Activated CD8-positive, alpha-beta memory T cell treated with anti-CD3 and anti-CD28 coated beads, Interleukin-2, amount 50 U/mL, for 1 hour (primary cell): ENCODE results near the gene ELMO1.

ENCODE experiments used
- DNase-seq: peaks from one replicate; pipeline ENCODE4 v3.0.0-alpha.2; 2020; ENCODE audit errors: extremely low read depth

Gene ELMO1

GRCh38 chr7:37015353-37016034 is 433.2 kb downstream of the ELMO1 start:
- no peak for DNase-seq

- no peak for DNase-seq
Measured at GRCh38 chr7:37013771-37014170, 434.9 kb downstream of the ELMO1 start.

- DNase-seq, result no peak
Measured at GRCh38 chr7:37011151-37011890, 437.3 kb downstream of the ELMO1 start.

GRCh38 chr7:37009125-37009675 is 439.5 kb downstream of the ELMO1 start:
- DNase-seq, result no peak

DNA sequence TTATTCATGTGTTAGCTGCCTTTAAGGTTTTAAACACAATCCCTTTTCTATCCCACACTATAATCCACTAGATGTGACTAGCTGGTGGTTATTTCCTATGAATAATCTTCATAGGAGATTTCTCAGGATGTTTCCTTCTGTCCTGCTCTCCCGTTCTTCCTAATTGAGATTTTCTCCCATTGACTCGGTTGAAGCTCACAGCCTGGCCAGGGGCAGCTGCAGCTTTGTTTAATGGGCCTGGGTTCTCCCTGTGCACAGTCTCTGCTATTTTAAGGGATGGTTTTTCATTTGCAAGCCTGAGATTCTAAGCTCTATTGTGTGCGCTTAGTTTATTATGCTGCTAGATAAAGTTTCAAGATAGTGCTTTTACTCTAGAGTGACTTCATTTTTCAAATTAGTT is 441.0 kb downstream of the ELMO1 start:
- DNase-seq, result no peak

- no peak for DNase-seq
Measured at GRCh38 chr7:37007268-37007667, 441.4 kb downstream of the ELMO1 start.

DNA sequence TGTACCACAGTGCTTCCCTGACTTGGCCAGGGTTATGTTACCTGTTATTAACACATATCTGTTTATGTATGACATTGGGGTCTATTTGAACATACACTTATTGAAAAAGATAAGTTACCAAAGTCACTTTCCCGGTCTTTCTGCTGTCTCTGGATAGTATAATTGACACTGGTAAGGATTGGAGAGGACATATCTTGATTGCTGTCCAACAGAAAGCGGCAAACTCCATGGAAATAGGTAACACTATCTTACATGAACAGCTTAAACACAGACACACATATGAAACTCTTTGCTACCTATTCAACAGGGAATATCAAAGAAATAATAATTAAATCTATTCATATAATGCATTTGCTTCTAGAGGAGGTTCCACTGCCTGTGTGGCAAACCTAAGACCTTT is 441.9 kb downstream of the ELMO1 start:
- DNase-seq, result no peak

DNA sequence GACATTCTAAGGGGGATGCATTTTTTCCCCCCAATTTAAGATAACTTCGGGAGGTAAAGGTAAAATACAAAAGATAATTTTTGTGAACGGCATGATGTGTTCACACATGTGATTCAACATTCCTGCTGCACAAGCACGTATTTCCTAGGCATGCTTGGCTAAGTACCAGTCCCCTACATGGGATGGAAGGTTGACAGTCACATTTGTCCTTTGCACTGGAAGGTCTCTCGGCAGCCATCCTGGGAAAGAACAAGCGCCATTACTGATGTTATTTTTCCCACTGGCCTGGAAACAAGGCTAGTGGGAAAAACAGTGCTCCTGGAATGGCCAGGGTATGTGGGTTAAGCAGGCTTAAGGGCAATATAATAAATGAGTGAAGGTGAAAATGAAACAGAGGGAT is 448.2 kb downstream of the ELMO1 start:
- no peak for DNase-seq

DNA sequence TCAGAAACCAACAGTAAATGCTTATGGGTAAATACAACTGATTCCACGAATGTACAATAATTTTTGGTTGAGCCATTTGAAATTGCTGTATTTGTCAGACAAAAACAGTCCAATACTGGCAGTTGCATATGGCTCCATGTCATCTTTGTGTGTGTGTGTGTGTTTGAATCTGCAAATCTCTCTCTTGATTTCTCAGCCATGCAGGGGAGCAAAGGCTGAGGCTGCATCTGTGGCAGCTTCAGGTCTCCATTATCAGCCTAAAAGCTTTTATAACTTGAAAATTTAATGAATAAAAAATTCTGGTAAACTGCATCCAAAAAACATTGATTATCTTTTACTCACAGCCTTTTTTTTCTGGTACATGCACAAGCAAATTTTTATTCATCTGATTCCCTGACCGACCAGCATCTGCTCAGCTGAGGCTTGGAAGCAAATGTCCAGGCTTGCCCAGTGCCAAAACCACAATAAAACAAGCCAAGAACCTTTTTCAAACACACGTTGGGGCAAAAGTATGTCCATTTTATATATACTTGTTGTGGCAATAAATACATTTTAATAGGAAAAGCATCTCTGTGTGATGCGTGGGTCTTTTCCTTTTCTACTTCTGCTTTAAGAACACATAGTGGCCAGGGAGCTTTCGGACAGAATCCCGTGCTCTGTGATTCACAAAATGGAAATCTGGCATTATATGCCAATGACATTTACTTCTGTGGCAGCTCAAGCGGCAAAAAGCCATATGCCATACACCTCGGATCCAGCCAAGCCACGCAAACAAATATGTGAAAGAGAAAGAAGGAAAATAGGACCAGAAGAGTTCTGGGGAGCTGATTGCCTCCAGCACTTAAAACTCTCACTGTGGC is 448.8 kb downstream of the ELMO1 start:
- no peak for DNase-seq

DNA sequence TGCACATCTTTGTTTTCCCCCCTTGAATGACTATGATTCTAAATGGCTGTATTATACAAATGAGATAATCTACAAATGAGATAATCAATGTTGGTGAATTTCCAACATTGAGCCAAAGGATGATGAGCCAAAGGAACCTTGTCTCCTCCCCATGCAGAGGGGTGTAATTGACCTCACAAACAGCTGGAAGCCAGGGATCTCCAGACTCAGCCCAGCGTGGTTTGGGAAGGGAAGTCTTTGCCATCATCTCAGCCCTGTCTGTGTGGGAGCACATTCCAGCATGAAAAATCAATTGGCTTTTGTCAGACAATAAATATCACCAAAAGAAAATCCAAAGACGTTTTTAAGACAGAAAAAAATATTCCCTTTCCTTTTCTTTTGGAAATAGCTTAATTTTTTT is 452.9 kb downstream of the ELMO1 start:
- no peak for DNase-seq

DNA sequence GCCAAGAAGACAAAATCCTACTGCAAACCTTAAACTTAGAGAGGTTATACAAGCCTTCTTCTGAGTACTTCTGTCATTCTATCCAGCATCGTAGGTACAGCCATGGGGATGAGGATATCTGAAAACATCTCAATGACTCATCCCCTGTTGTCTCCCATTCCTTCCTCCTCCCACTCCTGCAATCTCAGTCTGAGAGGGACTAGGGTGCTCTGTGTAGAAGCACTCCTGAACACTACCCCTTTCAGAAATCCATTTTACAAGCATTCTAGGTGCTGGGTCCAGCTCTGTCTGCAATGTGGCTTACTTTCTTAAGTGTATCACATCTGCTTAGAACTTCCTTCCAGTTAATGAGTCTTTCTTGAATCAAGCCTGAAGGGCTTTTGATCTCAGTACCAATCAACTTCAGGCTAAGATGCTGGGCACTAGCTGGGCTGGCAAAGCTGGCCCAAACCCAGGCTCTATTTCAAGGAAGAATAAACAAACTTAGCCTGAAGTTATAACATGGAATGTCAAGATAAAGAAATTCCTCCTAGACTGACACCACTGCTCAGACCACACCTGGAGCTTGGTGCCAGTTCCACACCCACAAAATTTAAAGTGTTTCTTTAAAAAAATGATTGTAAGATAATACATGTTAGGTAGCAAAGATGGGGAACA is 454.1 kb downstream of the ELMO1 start:
- DNase-seq, result no peak

GRCh38 chr7:36986948-36987724 is 461.5 kb downstream of the ELMO1 start:
- DNase-seq, result no peak

DNA sequence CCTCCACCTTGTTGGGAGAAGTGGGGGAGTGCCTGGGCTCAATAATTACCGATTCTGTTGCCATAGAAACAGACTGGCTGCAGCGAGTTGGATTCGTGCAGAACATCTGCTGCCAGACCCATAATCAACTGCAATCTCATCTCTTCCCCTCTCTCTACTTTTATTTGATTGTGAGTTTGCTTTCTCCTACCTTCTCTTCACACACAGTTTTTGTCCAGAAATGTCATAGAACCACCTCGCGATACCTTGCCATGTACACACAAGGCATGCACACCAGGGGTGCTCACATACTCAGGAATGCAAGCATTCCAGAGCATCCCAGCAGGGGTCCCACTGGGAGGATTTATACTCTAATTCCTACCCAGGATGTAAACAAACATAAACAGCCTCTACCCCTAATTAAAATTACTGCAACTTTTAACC is 462.1 kb downstream of the ELMO1 start:
- DNase-seq, result no peak

GRCh38 chr7:36985866-36986400 is 462.7 kb downstream of the ELMO1 start:
- DNase-seq, result no peak

DNA sequence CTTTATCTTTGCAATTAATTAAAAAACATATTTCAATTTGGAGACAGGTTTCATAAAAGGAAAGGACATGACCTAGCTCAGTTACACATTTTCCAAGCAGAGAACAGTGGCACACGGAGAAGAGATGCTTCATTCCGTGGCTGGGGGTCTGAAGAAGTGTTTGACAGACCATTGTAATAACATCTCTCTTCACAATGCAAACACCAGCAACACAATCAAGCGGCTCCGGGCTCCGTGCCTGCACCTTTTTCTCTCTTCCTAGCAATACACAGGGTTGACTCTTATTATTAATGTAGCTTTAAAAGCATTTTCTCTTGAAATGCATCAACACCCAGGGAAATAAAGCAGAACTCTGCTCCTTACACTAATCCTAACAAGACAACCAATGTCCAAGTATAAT is 463.3 kb downstream of the ELMO1 start:
- DNase-seq, result no peak

DNA sequence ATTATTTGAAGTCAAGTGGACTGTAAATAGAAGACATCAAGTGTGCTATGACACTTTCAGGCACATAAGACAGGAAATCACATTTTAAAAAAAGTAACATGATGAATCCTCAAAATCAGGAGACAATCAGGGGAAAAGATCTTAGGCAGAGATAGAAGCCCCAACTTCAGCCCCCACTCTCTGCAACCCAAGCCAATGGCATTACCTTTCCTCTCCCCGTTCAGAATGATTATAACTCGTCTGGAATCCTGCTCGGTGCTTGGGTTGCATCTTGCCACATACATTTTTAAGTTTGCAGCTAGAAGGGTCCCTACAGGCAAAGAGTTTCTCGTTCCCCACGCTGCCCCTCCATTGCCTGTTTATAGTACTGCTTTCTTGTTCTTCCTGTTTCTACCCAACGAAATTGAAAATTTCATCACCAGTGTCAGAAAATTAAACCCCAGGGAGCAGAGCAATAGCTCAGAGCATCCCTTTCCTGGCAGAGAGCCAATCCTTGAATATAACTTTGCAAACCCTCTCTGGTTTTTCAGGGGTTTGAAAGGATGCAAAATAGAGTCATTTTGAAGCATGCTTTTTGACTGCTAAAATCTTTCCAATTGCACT is 463.9 kb downstream of the ELMO1 start:
- no peak for DNase-seq

- DNase-seq, result no peak
Measured at GRCh38 chr7:36984041-36984521, 464.6 kb downstream of the ELMO1 start.

GRCh38 chr7:36982766-36983165 is 465.9 kb downstream of the ELMO1 start:
- no peak for DNase-seq

DNA sequence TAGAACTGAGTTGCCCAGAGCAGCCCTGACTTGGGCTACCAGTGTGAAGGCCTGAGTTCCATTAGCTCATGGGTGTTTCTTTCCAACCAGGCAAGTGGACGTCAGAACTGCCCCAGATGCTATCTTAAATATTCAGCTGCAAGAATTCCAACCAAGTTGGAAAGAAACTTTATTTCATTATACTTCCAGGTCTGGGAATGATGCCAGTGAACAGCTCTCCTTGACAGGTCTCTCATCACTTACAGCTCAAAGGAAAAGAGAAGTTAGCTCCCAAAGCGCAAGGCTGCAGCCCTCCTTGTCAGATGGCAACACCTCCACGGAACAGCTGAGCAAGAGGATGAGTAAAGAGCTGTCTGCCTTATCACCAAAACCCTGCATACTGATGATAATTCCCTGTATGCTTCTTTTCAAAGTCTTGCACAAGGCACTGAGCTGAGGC is 468.8 kb downstream of the ELMO1 start:
- no peak for DNase-seq

DNA sequence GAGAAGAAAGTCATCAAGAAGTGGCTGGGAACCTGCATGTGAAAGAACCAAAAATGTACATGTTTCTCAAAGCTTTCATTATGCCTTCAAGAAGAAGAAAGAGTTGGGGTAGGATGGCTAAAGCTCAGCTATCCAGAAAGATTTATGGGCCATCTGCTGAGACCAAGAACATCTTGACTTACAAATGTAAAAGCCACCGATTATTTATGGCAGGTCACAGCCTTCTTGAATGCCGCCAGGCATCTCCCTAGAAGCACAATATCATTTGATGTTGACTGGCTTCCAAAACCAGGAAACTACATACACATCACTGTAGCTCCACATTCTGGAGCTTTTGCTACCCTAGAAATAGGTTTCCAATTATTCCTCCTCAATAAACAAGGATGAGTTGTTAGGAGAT is 470.2 kb downstream of the ELMO1 start:
- DNase-seq, result no peak
